Activated CD4-positive, CD25-positive, alpha-beta regulatory T cell treated with anti-CD3 and anti-CD28 coated beads, Interleukin-2, amount 50 U/mL, for 16 hours (primary cell): ENCODE measurements around the gene GNG2.

Experiments used
- DNase-seq: peaks from one replicate; pipeline ENCODE4 v3.0.0-alpha.2; 2020; ENCODE audit warnings: low read depth, low spot score

Gene GNG2

GRCh38 chr14:51939755-51940301 lies 79.4 kb downstream of the GNG2 start:
- no peak for DNase-seq

GRCh38 chr14:51942971-51943370 lies 82.6 kb downstream of the GNG2 start:
- no peak for DNase-seq

- DNase-seq = no peak
These were observed 89.6 kb downstream of the GNG2 start for GRCh38 chr14:51950007-51950406.

- no peak for DNase-seq
These were observed 91.2 kb downstream of the GNG2 start for GRCh38 chr14:51951656-51952055.

- no peak for DNase-seq
These were observed 93.6 kb downstream of the GNG2 start for GRCh38 chr14:51954031-51954430.

GRCh38 chr14:51954657-51955056 lies 94.2 kb downstream of the GNG2 start:
- no peak for DNase-seq

GRCh38 chr14:51957950-51958349 lies 97.5 kb downstream of the GNG2 start:
- no peak for DNase-seq

- DNase-seq = no peak
These were observed 99.5 kb downstream of the GNG2 start for GRCh38 chr14:51959928-51960327.

GRCh38 chr14:51960866-51961265 lies 100.5 kb downstream of the GNG2 start:
- DNase-seq = no peak

- no peak for DNase-seq
These were observed 102.3 kb downstream of the GNG2 start for GRCh38 chr14:51962711-51963110.

GRCh38 chr14:51963286-51963685 lies 102.9 kb downstream of the GNG2 start:
- DNase-seq = no peak

GRCh38 chr14:51967521-51967920 lies 107.1 kb downstream of the GNG2 start:
- DNase-seq = no peak

- no peak for DNase-seq
These were observed 109.6 kb downstream of the GNG2 start for GRCh38 chr14:51969852-51970540.

- DNase-seq = no peak
These were observed 112.2 kb downstream of the GNG2 start for GRCh38 chr14:51972566-51972965.

GRCh38 chr14:51977075-51977474 lies 116.7 kb downstream of the GNG2 start:
- no peak for DNase-seq

GRCh38 chr14:51978681-51979085 lies 118.3 kb downstream of the GNG2 start:
- no peak for DNase-seq

GRCh38 chr14:51979088-51979709 lies 118.8 kb downstream of the GNG2 start:
- peak; percentile 69 for DNase-seq

- no peak for DNase-seq
These were observed 120.9 kb downstream of the GNG2 start for GRCh38 chr14:51981218-51981854.

GRCh38 chr14:51988221-51988620 lies 127.8 kb downstream of the GNG2 start:
- no peak for DNase-seq

- peak; percentile 81 for DNase-seq
These were observed 129.2 kb downstream of the GNG2 start, which contains the start of gene RTRAF for GRCh38 chr14:51989293-51990234. RTRAF (plus strand) TSS chr14:51989546; CDS start chr14:51989640, 94 bp downstream.

GRCh38 chr14:51990488-51990887 lies 130.1 kb downstream of the GNG2 start:
- DNase-seq = no peak
